Activated CD4-positive, alpha-beta memory T cell treated with anti-CD3 and anti-CD28 coated beads for 36 hours (primary cell): Measurements from ENCODE around the gene SMYD3. TPM values are rescaled to one million over a fixed set of nuclear protein-coding genes. Genes with fewer than 3 reads are reported as not detected.

ENCODE experiments used
- CTCF ChIA-PET: fragments of 350-600 bp; sonication (Branson Sonifier 250); formaldehyde crosslinking; loops from one replicate; lab custom pipeline; 2021; ENCODE audit warnings: antibody characterized with exemption, inconsistent platforms; lab: Charles Lee
- POLR2A ChIA-PET: fragments of 350-600 bp; sonication (Branson Sonifier 250); formaldehyde crosslinking; loops from one replicate; lab custom pipeline; 2021; ENCODE audit warnings: antibody characterized with exemption; lab: Charles Lee
- DNase-seq: peaks from one replicate; pipeline ENCODE4 v3.0.0-alpha.2; 2020
- H3K27ac Mint-ChIP-seq: one replicate; pipeline ENCODE4 v1.8.0; 2021; ENCODE audit warnings: mixed read lengths
- H3K27me3 Mint-ChIP-seq: one replicate; pipeline ENCODE4 v1.8.0; 2021; ENCODE audit warnings: mixed read lengths
- H3K36me3 Mint-ChIP-seq: one replicate; pipeline ENCODE4 v1.8.0; 2021; ENCODE audit warnings: mixed read lengths
- H3K4me1 Mint-ChIP-seq: one replicate; pipeline ENCODE4 v1.8.0; 2021; ENCODE audit warnings: low read depth, mixed read lengths
- H3K4me3 Mint-ChIP-seq: one replicate; pipeline ENCODE4 v1.8.0; 2021; ENCODE audit warnings: mild to moderate bottlenecking, mixed read lengths
- H3K9me3 Mint-ChIP-seq: one replicate; pipeline ENCODE4 v1.8.0; 2021; ENCODE audit warnings: mixed read lengths
- intact Hi-C: fragments of 100-400 bp; cut with micrococcal nuclease; formaldehyde crosslinking; loops from one replicate; pipeline ENCODE4 v1.15.1; 2023
- total RNA-seq, 2 experiments: library from RNA; stranded (reverse); gene quantifications; one replicate each; pipeline ENCODE4 v1.2.3, GENCODE V29; 2021

SMYD3 gene
- total RNA-seq, 2 experiments from 2014 or later: 16.6 to 20.2 TPM

DNA sequence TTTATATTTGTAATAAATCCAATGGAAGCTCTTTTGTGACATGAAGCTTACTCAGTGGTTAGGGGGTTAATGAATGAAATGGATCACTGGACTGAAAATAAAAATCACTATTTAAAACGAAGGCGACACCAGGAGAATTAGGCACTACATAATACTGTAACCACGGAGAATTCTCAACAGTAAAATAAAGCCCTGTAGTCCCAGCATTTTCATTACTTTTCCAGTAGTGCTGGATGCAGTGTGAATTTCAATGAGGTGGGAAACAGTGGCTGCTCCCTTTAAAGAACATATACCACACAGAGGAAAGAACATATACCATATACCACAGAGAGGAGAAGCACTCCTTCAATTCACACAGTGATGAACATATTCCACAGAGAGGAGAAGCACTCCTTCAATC lies 275.0 kb downstream of the SMYD3 start:
- no peaks in the 10 kb centered on the region for H3K27me3 Mint-ChIP-seq
- no peaks in the 10 kb centered on the region for H3K4me1 Mint-ChIP-seq
- intact Hi-C loops: no loop called here

DNA sequence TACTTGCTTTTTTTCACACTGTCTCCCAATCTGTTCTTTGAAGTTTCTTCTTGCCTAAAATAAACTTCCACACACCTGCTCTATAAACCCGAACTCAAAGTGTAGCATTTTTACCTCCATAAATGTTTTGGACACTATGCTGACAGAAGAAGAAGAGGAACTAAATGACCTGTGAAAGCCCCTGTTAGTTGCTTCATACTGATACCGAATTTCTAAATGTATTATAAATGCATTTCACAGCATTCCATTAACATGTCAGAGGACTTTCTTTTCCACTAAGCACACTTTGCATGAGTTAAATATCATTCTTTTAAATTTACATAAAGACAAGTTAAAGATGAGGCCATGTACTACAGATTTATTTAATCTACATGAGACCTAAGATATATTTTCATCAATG lies 281.0 kb downstream of the SMYD3 start:
- intact Hi-C loops: no loop called here

More for the DNA sequence above, 275.0 kb downstream of the SMYD3 start:
- peaks cover 8% of the 10 kb centered on the region for H3K9me3 Mint-ChIP-seq
- no peak overlapping the region for H3K4me3 Mint-ChIP-seq
- ChIA-PET CTCF (no interaction called here), POLR2A (no interaction called here)
- no peak overlapping the region for H3K27ac Mint-ChIP-seq
- peaks cover 3% of the 10 kb centered on the region for H3K36me3 Mint-ChIP-seq
- DNase-seq: no peak

DNA sequence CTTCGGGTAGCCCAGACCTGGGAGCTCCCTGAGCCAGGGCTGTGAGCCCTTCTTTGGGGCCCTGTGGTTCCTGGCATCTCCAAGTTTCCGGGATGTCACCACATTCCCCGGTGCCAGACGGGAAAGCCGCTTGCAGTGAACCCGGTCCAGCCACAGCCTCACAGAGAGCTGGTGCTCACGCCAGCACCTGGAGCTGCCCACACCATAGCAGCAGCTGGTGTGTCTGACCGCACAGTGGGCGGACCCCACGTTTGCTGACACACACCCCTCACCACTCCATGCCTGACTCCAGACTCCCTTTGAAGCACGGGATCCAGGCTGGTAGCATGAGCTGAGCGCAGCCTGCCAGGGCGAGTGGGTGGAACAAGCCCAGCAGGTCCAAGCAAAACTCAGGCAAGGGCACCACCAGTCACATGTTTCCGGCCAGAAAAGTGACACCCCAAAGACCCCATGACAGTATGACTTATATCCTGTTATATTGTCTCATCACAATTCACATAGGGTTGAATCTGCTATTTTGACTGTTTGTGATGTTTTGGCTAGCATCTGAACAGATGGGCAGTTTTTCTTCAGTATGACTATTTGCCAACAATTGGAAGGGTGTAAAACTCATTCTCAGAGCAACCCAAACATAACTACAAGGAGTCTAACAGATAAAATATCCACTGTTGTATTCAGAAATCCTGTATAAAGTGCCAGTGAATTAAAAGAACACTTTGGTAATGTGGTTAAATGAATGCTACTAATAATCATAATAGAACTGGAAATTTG lies 285.4 kb downstream of the SMYD3 start:
- Mint-ChIP-seq H3K9me3 (no peaks in the 10 kb centered on the region), H3K36me3 (peaks cover 4% of the 10 kb centered on the region), H3K27me3 (no peaks in the 10 kb centered on the region), H3K4me1 (no peaks in the 10 kb centered on the region), H3K27ac (no peak overlapping the region), H3K4me3 (no peak overlapping the region)
- POLR2A ChIA-PET: no interaction called here
- no peak for DNase-seq
- CTCF ChIA-PET: no interaction called here
- intact Hi-C loops: no loop called here

More for the DNA sequence above, 281.0 kb downstream of the SMYD3 start:
- ChIA-PET CTCF (no interaction called here), POLR2A (no interaction called here)
- no peaks in the 10 kb centered on the region for H3K4me1 Mint-ChIP-seq
- H3K27me3 Mint-ChIP-seq: no peaks in the 10 kb centered on the region
- H3K9me3 Mint-ChIP-seq: no peaks in the 10 kb centered on the region
- no peak for DNase-seq
- peaks cover 7% of the 10 kb centered on the region for H3K36me3 Mint-ChIP-seq
- H3K4me3 Mint-ChIP-seq: no peak overlapping the region
- H3K27ac Mint-ChIP-seq: no peak overlapping the region

DNA sequence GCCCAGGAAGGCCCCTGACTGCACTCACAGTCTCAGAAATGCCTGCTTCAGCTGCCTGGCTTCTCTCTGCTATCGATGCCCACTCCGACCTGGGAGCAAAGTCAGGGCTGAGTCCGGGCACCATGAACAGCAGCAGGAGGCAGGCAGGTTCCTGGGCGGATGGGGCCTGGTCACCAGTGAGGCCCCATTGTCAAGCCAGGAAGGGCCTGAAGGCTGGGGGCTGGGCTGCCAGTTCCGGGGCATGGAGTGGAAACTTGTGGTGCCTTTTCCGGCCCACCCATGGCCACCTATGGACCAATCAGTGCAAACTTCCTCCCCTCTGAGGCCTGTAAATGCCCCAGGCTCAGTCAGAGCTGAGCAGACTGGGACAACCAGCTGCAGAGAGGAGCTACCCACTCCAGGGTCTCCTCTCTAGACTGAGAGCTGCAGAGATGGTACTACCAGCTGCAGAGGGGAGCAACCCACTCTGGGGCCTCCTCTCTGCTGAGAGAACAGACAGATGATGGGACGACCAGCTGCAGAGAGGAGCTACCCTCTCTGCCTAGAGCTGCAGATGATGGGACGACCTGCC lies 286.5 kb downstream of the SMYD3 start:
- Mint-ChIP-seq H3K36me3 (peaks cover 4% of the 10 kb centered on the region), H3K27ac (no peak overlapping the region), H3K27me3 (no peaks in the 10 kb centered on the region), H3K4me1 (no peaks in the 10 kb centered on the region), H3K4me3 (no peak overlapping the region), H3K9me3 (no peaks in the 10 kb centered on the region)
- ChIA-PET CTCF (no interaction called here), POLR2A (no interaction called here)
- intact Hi-C loops: no loop called here
- no peak for DNase-seq

DNA sequence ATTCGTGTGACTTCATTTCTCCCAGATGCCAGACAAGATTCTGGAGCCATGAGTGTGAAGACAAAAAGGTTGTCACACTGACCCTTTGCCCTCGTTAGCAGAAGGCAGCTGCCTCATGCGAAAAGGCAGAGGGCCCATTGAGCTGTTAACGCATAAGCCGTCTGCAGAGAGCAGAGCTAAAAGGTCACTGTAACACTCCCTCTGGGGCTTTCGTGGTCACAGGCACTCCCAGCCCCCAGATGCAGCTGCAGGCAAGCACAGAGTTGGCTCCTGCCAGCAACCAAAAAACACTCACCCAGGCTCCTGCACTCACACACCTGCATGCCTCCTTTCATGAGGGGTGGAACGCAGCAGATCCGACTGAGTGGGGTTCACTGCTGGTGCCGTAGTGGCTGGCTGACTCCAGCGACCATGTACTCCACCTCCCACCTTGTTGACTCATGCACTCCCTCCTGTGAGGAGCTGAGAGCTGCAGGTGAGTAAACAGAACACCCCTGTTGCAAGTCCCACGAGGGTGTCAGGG lies 287.5 kb downstream of the SMYD3 start:
- intact Hi-C loops: no loop called here
- H3K4me3 Mint-ChIP-seq: no peak overlapping the region
- H3K9me3 Mint-ChIP-seq: peaks cover 2% of the 10 kb centered on the region
- ChIA-PET POLR2A (no interaction called here), CTCF (interaction anchor here (0.5 kb wide), 1 partner anchor 30 kb away, joined by 3 read pairs; no protein-coding TSS in a partner anchor)
- no peaks in the 10 kb centered on the region for H3K4me1 Mint-ChIP-seq
- no peak for DNase-seq
- no peak overlapping the region for H3K27ac Mint-ChIP-seq
- H3K36me3 Mint-ChIP-seq: peaks cover 4% of the 10 kb centered on the region
- no peaks in the 10 kb centered on the region for H3K27me3 Mint-ChIP-seq

DNA sequence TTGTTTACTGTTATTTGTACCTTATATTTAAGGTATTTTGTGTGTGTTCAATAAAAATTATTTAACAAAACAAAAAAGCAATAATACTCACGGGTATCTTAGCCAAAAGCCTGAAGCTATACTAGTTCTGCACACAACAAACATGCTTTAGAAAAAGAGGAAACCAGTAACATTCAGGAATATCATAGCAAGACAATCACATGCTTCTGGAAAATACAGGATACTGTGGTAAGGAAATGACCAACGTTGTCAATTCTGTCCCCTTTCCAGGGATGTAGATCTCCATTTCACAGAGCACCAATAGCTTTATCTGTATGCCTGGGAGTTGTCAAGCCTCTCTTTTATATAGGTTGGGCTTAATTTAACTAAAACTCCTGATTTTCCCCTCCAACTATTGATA lies 288.4 kb downstream of the SMYD3 start:
- peaks cover 4% of the 10 kb centered on the region for H3K36me3 Mint-ChIP-seq
- H3K4me1 Mint-ChIP-seq: no peaks in the 10 kb centered on the region
- H3K27ac Mint-ChIP-seq: no peak overlapping the region
- intact Hi-C loops: no loop called here
- CTCF ChIA-PET: no interaction called here
- POLR2A ChIA-PET: no interaction called here
- H3K4me3 Mint-ChIP-seq: no peak overlapping the region
- no peak for DNase-seq
- H3K27me3 Mint-ChIP-seq: no peaks in the 10 kb centered on the region
- peaks cover 2% of the 10 kb centered on the region for H3K9me3 Mint-ChIP-seq

DNA sequence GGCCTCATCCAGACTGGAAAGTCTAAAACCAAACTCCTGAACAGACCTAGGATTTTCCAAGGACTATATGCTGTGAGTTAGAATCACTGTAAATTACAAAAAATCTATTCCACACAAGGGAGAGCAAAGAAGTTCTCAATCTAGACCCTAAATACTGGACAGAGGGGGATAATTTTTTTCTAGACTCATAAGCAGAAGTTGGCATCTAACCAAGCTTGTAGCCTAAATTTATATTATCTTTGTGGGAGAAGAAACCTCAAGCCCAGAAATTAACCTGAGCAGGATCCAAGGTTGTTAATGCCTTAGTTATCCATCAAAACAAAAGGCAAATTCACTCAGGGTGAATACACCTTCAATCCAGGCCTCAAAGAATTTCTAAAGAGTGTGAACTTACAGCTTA lies 290.2 kb downstream of the SMYD3 start:
- H3K4me1 Mint-ChIP-seq: no peaks in the 10 kb centered on the region
- no peak overlapping the region for H3K27ac Mint-ChIP-seq
- H3K9me3 Mint-ChIP-seq: peaks cover 2% of the 10 kb centered on the region
- no peak for DNase-seq
- no peak overlapping the region for H3K4me3 Mint-ChIP-seq
- H3K27me3 Mint-ChIP-seq: no peaks in the 10 kb centered on the region
- ChIA-PET CTCF (interaction anchor here (0.6 kb wide), 1 partner anchor 49 kb away, joined by 4 read pairs; no protein-coding TSS in a partner anchor), POLR2A (no interaction called here)
- H3K36me3 Mint-ChIP-seq: no peaks in the 10 kb centered on the region
- intact Hi-C loops: no loop called here

DNA sequence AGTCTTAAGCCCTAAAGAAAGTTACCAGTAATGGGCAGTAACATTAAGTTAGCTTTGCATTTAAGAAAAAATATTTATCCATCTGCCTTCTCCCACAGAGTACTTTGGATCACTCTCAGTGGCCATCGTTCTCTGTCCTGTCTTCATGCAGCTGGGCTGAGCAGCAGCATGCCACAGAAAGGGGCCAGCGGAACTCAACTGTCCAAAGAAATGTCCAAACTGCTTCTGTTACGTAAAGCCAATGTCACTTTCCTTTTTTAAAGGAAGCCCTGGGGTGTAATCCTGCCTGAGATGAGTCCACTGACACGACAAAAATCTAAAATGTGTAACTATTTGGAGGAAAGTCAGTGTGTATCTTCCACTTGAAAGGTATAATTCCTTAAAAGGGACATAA lies 291.6 kb downstream of the SMYD3 start:
- Mint-ChIP-seq H3K4me1 (no peaks in the 10 kb centered on the region), H3K36me3 (no peaks in the 10 kb centered on the region), H3K27ac (no peak overlapping the region), H3K4me3 (no peak overlapping the region), H3K27me3 (no peaks in the 10 kb centered on the region), H3K9me3 (peaks cover 2% of the 10 kb centered on the region)
- intact Hi-C loops: no loop called here
- DNase-seq: no peak
- ChIA-PET POLR2A (no interaction called here), CTCF (interaction anchor here (0.6 kb wide), 1 partner anchor 1157 kb away, joined by 3 read pairs; no protein-coding TSS in a partner anchor)

DNA sequence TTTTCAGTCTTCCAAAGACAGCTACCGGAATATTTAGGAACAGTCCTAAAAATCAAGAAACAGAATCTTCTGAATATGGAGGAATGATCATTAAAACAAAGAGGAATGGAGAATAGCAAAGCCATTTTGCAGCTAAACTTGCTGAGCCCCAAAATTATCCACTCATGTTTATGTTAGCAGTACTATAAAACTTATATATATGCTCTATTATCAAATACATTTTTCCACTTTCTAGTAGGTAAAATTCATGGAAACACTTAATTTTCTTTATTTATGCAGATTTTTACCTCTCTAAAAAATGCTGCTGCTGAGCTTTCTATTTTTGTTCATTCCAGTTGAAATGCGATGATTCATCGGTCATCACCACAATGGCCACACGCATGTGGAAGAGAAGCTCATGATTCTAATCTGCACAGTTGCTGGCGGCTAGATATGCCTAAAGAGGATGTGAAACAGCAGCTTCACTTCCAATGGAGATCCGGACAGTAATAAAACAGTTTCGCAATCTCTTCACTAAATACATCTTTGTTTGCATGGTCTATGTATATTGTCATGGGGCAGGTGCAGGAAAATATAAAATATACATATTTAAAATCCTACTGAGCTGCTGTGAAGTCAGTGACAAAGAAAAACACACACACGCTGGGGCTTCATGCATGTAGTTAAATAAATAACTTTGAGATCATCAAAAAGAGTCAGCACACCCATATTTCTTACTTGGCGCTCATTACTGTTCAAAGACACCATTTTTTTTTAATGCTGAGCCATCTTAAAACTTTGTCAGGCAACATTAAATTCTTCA lies 292.2 kb downstream of the SMYD3 start:
- Mint-ChIP-seq H3K4me1 (no peaks in the 10 kb centered on the region), H3K9me3 (peaks cover 2% of the 10 kb centered on the region), H3K27ac (no peak overlapping the region), H3K36me3 (no peaks in the 10 kb centered on the region), H3K4me3 (no peak overlapping the region), H3K27me3 (no peaks in the 10 kb centered on the region)
- no peak for DNase-seq
- intact Hi-C loops: no loop called here
- ChIA-PET CTCF (interaction anchor here (0.6 kb wide), 1 partner anchor 1158 kb away, joined by 3 read pairs; no protein-coding TSS in a partner anchor), POLR2A (no interaction called here)

DNA sequence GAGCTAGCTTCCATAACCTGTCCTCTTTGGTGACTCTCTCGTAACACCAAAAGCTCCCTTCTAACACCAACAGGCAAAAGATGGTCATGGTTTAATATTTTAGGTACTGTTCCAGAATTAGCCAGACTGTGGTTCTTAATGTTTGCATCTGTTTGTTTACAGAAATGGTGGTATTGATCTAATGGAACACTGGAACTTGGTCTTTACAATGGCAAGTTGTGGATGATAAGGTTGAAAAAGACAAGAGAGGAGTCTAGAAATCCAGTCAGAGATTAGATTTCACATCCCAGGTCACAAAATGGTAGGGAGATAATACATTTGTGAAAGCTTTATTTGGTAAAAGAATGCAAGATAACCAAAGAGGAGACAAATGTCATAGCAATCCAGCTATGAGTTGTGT lies 293.1 kb downstream of the SMYD3 start:
- Mint-ChIP-seq H3K27ac (no peak overlapping the region), H3K36me3 (no peaks in the 10 kb centered on the region), H3K27me3 (no peaks in the 10 kb centered on the region), H3K9me3 (peaks cover 2% of the 10 kb centered on the region), H3K4me1 (no peaks in the 10 kb centered on the region), H3K4me3 (no peak overlapping the region)
- ChIA-PET POLR2A (no interaction called here), CTCF (no interaction called here)
- intact Hi-C loops: no loop called here
- no peak for DNase-seq

DNA sequence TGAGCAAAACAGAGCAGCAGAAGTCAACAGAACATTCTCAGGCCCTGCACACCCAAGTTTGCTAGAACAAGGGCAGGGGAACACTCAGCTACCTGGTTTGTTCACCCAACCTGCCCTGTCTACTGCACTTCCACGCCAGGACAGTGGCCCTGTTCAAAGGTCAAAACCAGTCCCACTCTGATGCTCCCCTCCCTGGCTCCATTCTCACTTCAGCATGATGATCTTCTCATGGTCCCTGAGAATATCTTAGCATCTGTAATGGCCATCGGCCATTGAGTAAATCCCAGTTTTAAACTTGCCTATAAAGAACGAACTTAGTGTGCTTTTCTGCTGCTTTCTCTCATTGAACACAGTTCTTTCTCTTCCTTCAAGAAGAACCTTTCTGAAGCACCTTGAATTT lies 293.6 kb downstream of the SMYD3 start:
- Mint-ChIP-seq H3K9me3 (peaks cover 2% of the 10 kb centered on the region), H3K27me3 (no peaks in the 10 kb centered on the region), H3K4me1 (no peaks in the 10 kb centered on the region), H3K27ac (no peak overlapping the region), H3K4me3 (no peak overlapping the region), H3K36me3 (no peaks in the 10 kb centered on the region)
- DNase-seq: no peak
- intact Hi-C loops: no loop called here
- CTCF ChIA-PET: no interaction called here
- POLR2A ChIA-PET: interaction anchor here (0.9 kb wide), 1 partner anchor 33 kb away, joined by 3 read pairs; no protein-coding TSS in a partner anchor

DNA sequence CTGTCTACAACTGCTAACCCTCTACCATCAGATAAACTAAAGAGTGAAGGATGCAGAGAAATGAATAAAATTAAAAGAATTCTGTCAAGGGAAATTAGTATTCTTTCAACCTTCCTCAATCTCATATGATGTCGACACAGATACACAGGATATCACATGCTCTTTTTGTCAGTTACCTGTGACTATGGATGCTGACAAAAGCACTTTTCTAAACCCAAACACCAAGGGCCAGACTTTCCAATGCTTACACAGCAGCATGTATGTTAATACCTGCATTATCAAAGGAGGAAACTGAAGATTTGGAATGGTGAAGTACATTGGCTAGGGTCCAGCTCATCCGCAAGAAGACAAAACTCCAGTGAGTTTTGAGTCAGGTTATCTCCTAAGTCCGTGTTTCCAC lies 294.0 kb downstream of the SMYD3 start:
- POLR2A ChIA-PET: interaction anchor here (0.9 kb wide), 1 partner anchor 34 kb away, joined by 3 read pairs; no protein-coding TSS in a partner anchor
- no peaks in the 10 kb centered on the region for H3K4me1 Mint-ChIP-seq
- peaks cover 2% of the 10 kb centered on the region for H3K9me3 Mint-ChIP-seq
- DNase-seq: no peak
- no peak overlapping the region for H3K27ac Mint-ChIP-seq
- H3K36me3 Mint-ChIP-seq: no peaks in the 10 kb centered on the region
- intact Hi-C loops: no loop called here
- no peak overlapping the region for H3K4me3 Mint-ChIP-seq
- H3K27me3 Mint-ChIP-seq: no peaks in the 10 kb centered on the region
- CTCF ChIA-PET: no interaction called here
